Psoas muscle (tissue), 8 donors: ENCODE measurements around the gene DIDO1. TPM values are rescaled to one million over a fixed set of nuclear protein-coding genes. Genes with fewer than 3 reads are reported as not detected.

Experiments
- ATAC-seq, 4 donors: fragments of 200-7000 bp; cut with Tn5 transposase; one replicate each; pipeline ENCODE4 v1.9.1; 2020; ENCODE audit warnings: moderate library complexity in 3 of 4, mild to moderate bottlenecking in 2 of 4
- DNase-seq, 2 donors: peaks; one replicate each; pipeline ENCODE4 v3.0.0-alpha.2; 2020
- H3K27ac ChIP-seq: fragments of 200-600 bp; one replicate; pipeline ENCODE4 v1.8.0; 2022
- H3K27me3 ChIP-seq, 3 donors: fragments of 200-600 bp in 1 of 3; one replicate each; pipeline versions ENCODE4 v1.6.1 to v1.8.0; 2013 to 2022; ENCODE audit warnings: low read length in 2 of 3, mild to moderate bottlenecking in 2 of 3, moderate library complexity in 1 of 3; ENCODE audit not compliant: insufficient read depth in 3 of 3
- H3K36me3 ChIP-seq, 2 donors: fragments of 200-600 bp in 1 of 2; one replicate each; pipeline versions ENCODE4 v1.6.1 to v1.8.0; 2013 to 2022; ENCODE audit warnings: low read depth in 1 of 2, mild to moderate bottlenecking in 1 of 2, moderate library complexity in 1 of 2; ENCODE audit not compliant: insufficient read depth in 1 of 2
- H3K4me1 ChIP-seq: fragments of 200-600 bp; one replicate; pipeline ENCODE4 v1.8.0; 2022
- H3K4me3 ChIP-seq: fragments of 200-600 bp; one replicate; pipeline ENCODE4 v1.8.0; 2022; ENCODE audit warnings: mild to moderate bottlenecking
- H3K9me3 ChIP-seq: fragments of 200-600 bp; one replicate; pipeline ENCODE4 v1.8.0; 2022
- CTCF ChIP-seq: fragments of 200-600 bp; IDR thresholded peaks from one replicate; pipeline ENCODE4 v1.8.0; 2022; ENCODE audit warnings: antibody characterized with exemption
- whole genome bisulfite sequencing, 3 donors: extraction: QIAGEN DNeasy Blood & Tissue Kit; methylation state at CpG; one replicate each; pipeline versions ENCODE4 v1.1.6 to v1.1.7; 2013; 5-methylcytosine and 5-hydroxymethylcytosine counted together
- intact Hi-C, 2 donors: fragments of 100-400 bp; cut with DNase I; formaldehyde crosslinking; loops; one replicate each; pipeline versions ENCODE4 v1.11.0 to v1.14.2; 2022
- polyA plus RNA-seq, 3 donors: library from polyadenylated mRNA; stranded (reverse); fragments of 200-250 nt; gene quantifications; one replicate each; pipeline ENCODE4 v1.2.3, GENCODE V29; 2013
- total RNA-seq, 4 donors: library from RNA; stranded (reverse); fragmentation: NEBNext Ultra II Directional in 2 of 4; extraction: Animal tissue kit (Norgen Biotek cat#: 25700) in 2 of 4; gene quantifications; one replicate each; pipeline versions ENCODE4 v1.2.1 to v1.2.4, GENCODE V29; 2021 to 2023
- donor health status: healthy with polysubstance abuse.
- donor health status: DM: no; HTN: no; CAD: no; lungs with moderate emphysema.
- donor health status: Bipolar disorder and iron deficiency.
- donor health status: healthy.
- donor health status: DM: yes; HTN: yes; CAD: no.
- donor health status: DM: no; HTN: no; CAD: no.
- donor health status: DM: no; HTN: no; CAD: no.
- donor health status: DM: yes; HTN: yes; CAD: no.

DIDO1 gene
- total and polyA plus RNA-seq, 7 donors = 10.0 to 32.4 (median 23.9) TPM

- WGBS, 3 donors = 77 to 80% (median 79%) methylated on average over 7 of the region's 7 CpGs
- peaks cover 44% of the 10 kb centered on the region for H3K4me1 ChIP-seq
- no peak overlapping the region for H3K27ac ChIP-seq
- ATAC-seq (no peak), DNase-seq (no peak)
- H3K36me3 ChIP-seq = peaks cover 12 to 60% of the 10 kb centered on the region in 2 donors
- H3K4me3 ChIP-seq = no peak overlapping the region
- no peaks in the 10 kb centered on the region for H3K9me3 ChIP-seq
- H3K27me3 ChIP-seq = no peaks in the 10 kb centered on the region
- no peak for TF ChIP-seq CTCF
- intact Hi-C loops = no loop called here
Observed at GRCh38 chr20:62913043-62913630, 13.2 kb downstream of the DIDO1 start.

GRCh38 chr20:62911701-62912280, 14.5 kb downstream of the DIDO1 start:
- no peak overlapping the region for H3K4me3 ChIP-seq
- no peaks in the 10 kb centered on the region for H3K9me3 ChIP-seq
- H3K27ac ChIP-seq = no peak overlapping the region
- ATAC-seq (no peak), DNase-seq (no peak)
- peaks cover 31% of the 10 kb centered on the region for H3K4me1 ChIP-seq
- intact Hi-C loops = no loop called here
- peaks cover 12 to 73% of the 10 kb centered on the region in 2 donors for H3K36me3 ChIP-seq
- no peak for TF ChIP-seq CTCF
- 79 to 88% (median 82%) methylated on average over 10 of the region's 10 CpGs for WGBS, 3 donors
- no peaks in the 10 kb centered on the region for H3K27me3 ChIP-seq

- DNase-seq (no peak), ATAC-seq (no peak)
- no peaks in the 10 kb centered on the region for H3K27me3 ChIP-seq
- H3K4me3 ChIP-seq = no peak overlapping the region
- peaks cover 12 to 82% of the 10 kb centered on the region in 2 donors for H3K36me3 ChIP-seq
- intact Hi-C loops = no loop called here
- no peak overlapping the region for H3K27ac ChIP-seq
- TF ChIP-seq CTCF = no peak
- WGBS, 3 donors = 93 to 95% (median 93%) methylated on average over 44 to 45 of the region's 45 CpGs
- H3K4me1 ChIP-seq = peaks cover 24% of the 10 kb centered on the region
- H3K9me3 ChIP-seq = no peaks in the 10 kb centered on the region
Observed at GRCh38 chr20:62910777-62911497, 15.4 kb downstream of the DIDO1 start.

- DNase-seq (no peak), ATAC-seq (no peak)
- no peak for TF ChIP-seq CTCF
- H3K36me3 ChIP-seq = peaks cover 12 to 88% of the 10 kb centered on the region in 2 donors
- no peaks in the 10 kb centered on the region for H3K27me3 ChIP-seq
- no peak overlapping the region for H3K27ac ChIP-seq
- H3K4me3 ChIP-seq = no peak overlapping the region
- intact Hi-C loops = no loop called here
- 89 to 92% (median 89%) methylated on average over 11 of the region's 11 CpGs for WGBS, 3 donors
- peaks cover 23% of the 10 kb centered on the region for H3K4me1 ChIP-seq
- H3K9me3 ChIP-seq = no peaks in the 10 kb centered on the region
Observed at GRCh38 chr20:62910217-62910766, 16.0 kb downstream of the DIDO1 start.
